Right renal cortex interstitium (tissue), 3 donors: ENCODE results near the gene DOK7. TPM values are rescaled to one million over a fixed set of nuclear protein-coding genes. Genes with fewer than 3 reads are reported as not detected.
"Not testable (repeated sequence)": the region's sequence is repeated elsewhere in the genome, so short reads cannot be mapped to it uniquely, and the experiment has no call there.

Source experiments
- DNase-seq, 3 donors: peaks; one replicate each; pipeline ENCODE4 v3.0.0-alpha.2; 2013; ENCODE audit warnings: low read depth in 3 of 3, low spot score in 2 of 3
- polyA plus RNA-seq, 3 donors: library from polyadenylated mRNA; unstranded; fragments of 120-200 nt; gene quantifications; one replicate each; pipeline ENCODE4 v1.2.1, GENCODE V29; 2013; ENCODE audit not compliant: insufficient read length in 3 of 3

DOK7 gene
- polyA plus RNA-seq, 3 donors = 1.2 to 2.3 (median 1.6) TPM

GRCh38 chr4:3527914-3528876, 65.1 kb downstream of the DOK7 start:
- no peak for DNase-seq

GRCh38 chr4:3529363-3529762, 66.3 kb downstream of the DOK7 start:
- no peak for DNase-seq

GRCh38 chr4:3530051-3530450, 66.9 kb downstream of the DOK7 start:
- DNase-seq = no peak

GRCh38 chr4:3530663-3531254, 67.7 kb downstream of the DOK7 start:
- no peak for DNase-seq

GRCh38 chr4:3531318-3531878, 68.3 kb downstream of the DOK7 start:
- DNase-seq = no peak

GRCh38 chr4:3531879-3532750, 69.0 kb downstream of the DOK7 start, which contains the start of gene LRPAP1:
TSS of gene LRPAP1 (minus strand) at chr4:3532422. CDS start at chr4:3532412, 10 bp downstream.
- DNase-seq = peak; percentile 77 to 90 (median 83)

GRCh38 chr4:3532751-3533422, 69.8 kb downstream of the DOK7 start:
- no peak for DNase-seq

GRCh38 chr4:3533423-3533820, 70.3 kb downstream of the DOK7 start:
- DNase-seq = no peak

GRCh38 chr4:3535812-3536211, 72.7 kb downstream of the DOK7 start:
- DNase-seq = not testable (repeated sequence)

GRCh38 chr4:3538906-3539305, 75.8 kb downstream of the DOK7 start:
- not testable (repeated sequence) for DNase-seq

- DNase-seq = not testable (repeated sequence)
Measured at GRCh38 chr4:3543415-3543814, 80.3 kb downstream of the DOK7 start.

Other genes starting within 250 kb of the DOK7 start
- under 1 TPM; 0.29 to 0.42 (median 0.35) TPM for gene MSANTD1, start 214.1 kb upstream of the DOK7 start, polyA plus RNA-seq
- 10 to 100 TPM; 33.3 to 36.2 (median 34.5) TPM for gene RGS12, start 170.3 kb upstream of the DOK7 start, polyA plus RNA-seq
- 1 to 10 TPM in 1 of 3 donors, under 1 TPM in 2; 0.71 to 1.3 (median 0.85) TPM for gene HGFAC, start 21.3 kb upstream of the DOK7 start, polyA plus RNA-seq
- 100 to 1,000 TPM; 197 to 274 (median 198) TPM for gene LRPAP1, start 69.1 kb downstream of the DOK7 start, polyA plus RNA-seq